RWPE2 (cell line): ENCODE results near the gene PLEKHG3.

Source experiments
- ATAC-seq: fragments of 200-7000 bp; cut with Tn5 transposase; 3 replicates; pipeline ENCODE4 v1.9.1; 2021; ENCODE audit warnings: low read depth
- DNase-seq: peaks from one replicate; pipeline ENCODE4 v3.0.0-alpha.2; 2020; ENCODE audit warnings: low spot score
- H3K27ac ChIP-seq: fragments of 450-650 bp; 2 replicates; pipeline ENCODE4 v1.5.1; 2017; ENCODE audit warnings: mild to moderate bottlenecking; ENCODE audit not compliant: poor library complexity, severe bottlenecking
- H3K27me3 ChIP-seq: fragments of 250-450 bp; sonication (Bioruptor Pico); 2 replicates; pipeline ENCODE4 v1.5.1; 2021; ENCODE audit warnings: mild to moderate bottlenecking, moderate library complexity; ENCODE audit not compliant: insufficient read depth, poor library complexity, severe bottlenecking
- H3K36me3 ChIP-seq: fragments of 250-450 bp; sonication (Bioruptor Pico); 2 replicates; pipeline ENCODE4 v1.5.1; 2020; ENCODE audit warnings: low read depth, mild to moderate bottlenecking, moderate library complexity
- H3K4me1 ChIP-seq: fragments of 250-450 bp; sonication (Bioruptor Pico); 2 replicates; pipeline ENCODE4 v1.5.1; 2021; ENCODE audit warnings: mild to moderate bottlenecking, moderate library complexity; ENCODE audit not compliant: insufficient read depth, poor library complexity, severe bottlenecking
- H3K4me3 ChIP-seq: fragments of 250-450 bp; sonication (Bioruptor Pico); 2 replicates; pipeline ENCODE4 v1.5.1; 2021; ENCODE audit warnings: mild to moderate bottlenecking, moderate library complexity; ENCODE audit not compliant: severe bottlenecking
- H3K9me3 ChIP-seq: fragments of 250-450 bp; sonication (Bioruptor Pico); 2 replicates; pipeline ENCODE4 v1.5.1; 2021; ENCODE audit warnings: mild to moderate bottlenecking, moderate library complexity; ENCODE audit not compliant: severe bottlenecking
- TF ChIP-seq, protein P1 (sequence below): fragments of 450-650 bp; IDR thresholded peaks from one replicate; pipeline ENCODE4 v1.5.1; 2017; ENCODE audit warnings: mild to moderate bottlenecking, moderate library complexity; ENCODE audit not compliant: poor library complexity, severe bottlenecking

The PLEKHG3 gene

DNA sequence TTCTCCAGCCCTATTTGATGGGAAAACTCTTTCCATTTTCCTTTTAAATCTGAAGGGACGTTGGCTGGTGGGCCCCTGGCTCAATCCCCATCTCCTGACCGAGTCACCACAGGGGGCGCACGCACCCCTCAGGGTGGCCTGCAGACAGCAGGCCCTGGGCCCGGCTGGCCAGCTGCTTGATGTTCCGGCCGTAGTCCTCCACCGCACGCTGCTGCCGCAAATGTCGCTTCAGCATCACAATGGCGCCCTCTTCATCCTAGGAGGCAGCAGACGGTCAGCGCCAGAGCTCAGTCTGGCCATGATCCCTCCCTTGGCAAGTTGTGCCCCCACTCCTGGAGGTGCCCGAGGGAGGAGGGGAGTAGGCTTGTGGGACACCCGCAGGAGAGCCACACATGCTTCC lies 70.0 kb downstream of the PLEKHG3 start:
- H3K9me3 ChIP-seq: no peaks in the 10 kb centered on the region
- no peaks in the 10 kb centered on the region for H3K4me1 ChIP-seq
- H3K4me3 ChIP-seq: no peak overlapping the region
- no peak overlapping the region for H3K27ac ChIP-seq
- H3K27me3 ChIP-seq: no peaks in the 10 kb centered on the region
- TF ChIP-seq, protein P1, sequence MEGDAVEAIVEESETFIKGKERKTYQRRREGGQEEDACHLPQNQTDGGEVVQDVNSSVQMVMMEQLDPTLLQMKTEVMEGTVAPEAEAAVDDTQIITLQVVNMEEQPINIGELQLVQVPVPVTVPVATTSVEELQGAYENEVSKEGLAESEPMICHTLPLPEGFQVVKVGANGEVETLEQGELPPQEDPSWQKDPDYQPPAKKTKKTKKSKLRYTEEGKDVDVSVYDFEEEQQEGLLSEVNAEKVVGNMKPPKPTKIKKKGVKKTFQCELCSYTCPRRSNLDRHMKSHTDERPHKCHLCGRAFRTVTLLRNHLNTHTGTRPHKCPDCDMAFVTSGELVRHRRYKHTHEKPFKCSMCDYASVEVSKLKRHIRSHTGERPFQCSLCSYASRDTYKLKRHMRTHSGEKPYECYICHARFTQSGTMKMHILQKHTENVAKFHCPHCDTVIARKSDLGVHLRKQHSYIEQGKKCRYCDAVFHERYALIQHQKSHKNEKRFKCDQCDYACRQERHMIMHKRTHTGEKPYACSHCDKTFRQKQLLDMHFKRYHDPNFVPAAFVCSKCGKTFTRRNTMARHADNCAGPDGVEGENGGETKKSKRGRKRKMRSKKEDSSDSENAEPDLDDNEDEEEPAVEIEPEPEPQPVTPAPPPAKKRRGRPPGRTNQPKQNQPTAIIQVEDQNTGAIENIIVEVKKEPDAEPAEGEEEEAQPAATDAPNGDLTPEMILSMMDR: no peak
- H3K36me3 ChIP-seq: no peaks in the 10 kb centered on the region
- ATAC-seq (no peak), DNase-seq (no peak)

DNA sequence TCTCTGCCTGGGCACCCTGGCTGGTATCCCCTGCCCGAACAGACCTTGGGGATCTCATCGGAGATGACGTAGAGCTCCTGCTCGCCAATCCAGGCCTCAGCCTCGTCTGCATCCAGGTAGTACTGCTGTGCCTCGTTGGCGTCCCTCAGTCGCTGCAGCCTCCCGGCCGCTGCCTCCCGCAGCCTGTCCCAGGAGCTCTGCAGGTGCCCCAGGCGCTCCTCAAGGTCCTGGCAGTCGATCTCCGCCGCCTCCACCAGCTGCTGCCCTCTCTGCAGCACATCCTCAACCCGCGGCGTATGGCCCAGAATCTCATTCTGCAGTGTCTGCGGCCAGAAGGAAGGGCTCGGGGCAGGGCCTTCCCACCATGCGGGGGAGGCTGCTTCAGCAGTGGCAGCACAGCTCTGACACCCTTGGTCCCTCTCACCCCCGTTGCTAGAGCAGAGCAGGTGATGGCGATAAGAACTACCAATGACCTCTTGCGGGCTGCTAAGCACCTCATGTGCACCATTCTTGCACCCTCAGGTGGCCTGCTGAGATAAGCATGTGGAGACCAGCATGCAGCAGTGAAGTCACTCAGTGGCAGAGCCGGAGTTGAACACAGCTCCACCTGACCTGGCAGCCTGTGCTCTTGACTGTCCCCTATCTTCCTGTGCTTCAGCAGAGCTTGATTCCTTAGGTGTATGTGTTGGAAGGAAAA lies 71.0 kb downstream of the PLEKHG3 start:
- Histone ChIP-seq H3K4me1 (no peaks in the 10 kb centered on the region), H3K36me3 (no peaks in the 10 kb centered on the region), H3K9me3 (no peaks in the 10 kb centered on the region), H3K27ac (no peak overlapping the region), H3K4me3 (no peak overlapping the region), H3K27me3 (no peaks in the 10 kb centered on the region)
- ATAC-seq (no peak), DNase-seq (peak; percentile 58)
- TF ChIP-seq, protein P1: no peak

DNA sequence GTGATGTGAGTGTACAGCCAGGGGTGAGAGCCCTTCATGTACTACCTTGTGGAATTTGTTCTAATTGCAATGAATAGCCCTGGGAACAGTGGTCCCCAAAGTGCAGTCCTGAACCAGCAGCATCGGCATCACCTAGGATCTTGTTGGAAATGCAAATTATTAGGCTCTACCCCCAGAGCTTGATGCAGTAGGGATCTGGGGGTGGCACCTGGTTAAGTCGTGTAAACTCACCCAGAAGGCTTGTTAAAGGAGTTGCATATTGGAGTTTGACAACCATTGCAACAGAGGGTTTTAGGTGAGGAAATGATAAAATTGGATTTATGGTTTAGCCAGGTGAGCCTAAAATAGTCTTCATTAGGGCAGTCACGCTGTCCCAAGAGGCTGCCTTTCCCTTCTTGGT lies 73.2 kb downstream of the PLEKHG3 start:
- ATAC-seq (no peak), DNase-seq (no peak)
- no peaks in the 10 kb centered on the region for H3K4me1 ChIP-seq
- TF ChIP-seq, protein P1: no peak
- no peaks in the 10 kb centered on the region for H3K27me3 ChIP-seq
- H3K27ac ChIP-seq: no peak overlapping the region
- no peaks in the 10 kb centered on the region for H3K36me3 ChIP-seq
- H3K9me3 ChIP-seq: no peaks in the 10 kb centered on the region
- no peak overlapping the region for H3K4me3 ChIP-seq

DNA sequence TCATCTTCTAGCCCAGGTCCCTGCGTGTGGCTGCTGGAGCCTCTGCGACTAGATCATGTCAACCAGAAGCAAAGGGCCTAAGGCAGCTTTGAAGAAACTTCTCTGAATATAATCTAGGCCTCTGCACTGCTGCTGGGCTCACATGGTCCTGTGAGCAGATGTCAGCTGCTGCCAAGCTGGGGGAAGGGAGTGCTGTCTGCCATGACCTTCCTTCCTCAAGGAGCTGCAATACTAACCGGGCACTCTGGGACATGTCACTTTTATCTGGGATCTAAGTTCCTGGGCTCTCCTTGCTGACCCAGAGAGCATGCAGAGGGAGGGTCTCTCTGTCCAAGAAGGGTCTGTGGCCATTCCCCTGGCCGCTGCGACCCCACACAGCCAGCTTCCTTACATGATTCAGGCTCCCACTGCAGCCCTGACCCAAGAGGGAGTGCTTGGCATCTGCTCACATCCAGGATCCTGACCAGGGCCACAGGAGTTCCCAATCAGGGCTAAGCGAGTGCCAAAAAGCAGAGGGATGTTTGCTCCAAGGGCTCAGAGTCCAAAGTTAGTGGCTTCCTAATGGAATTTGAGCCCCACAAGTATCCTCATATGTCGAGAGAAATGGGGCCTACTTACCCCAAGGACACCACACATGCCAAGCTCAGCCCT lies 74.0 kb downstream of the PLEKHG3 start:
- Histone ChIP-seq H3K27ac (no peak overlapping the region), H3K4me1 (no peaks in the 10 kb centered on the region), H3K4me3 (no peak overlapping the region), H3K27me3 (no peaks in the 10 kb centered on the region), H3K9me3 (no peaks in the 10 kb centered on the region), H3K36me3 (no peaks in the 10 kb centered on the region)
- ATAC-seq (no peak), DNase-seq (no peak)
- TF ChIP-seq, protein P1: no peak

DNA sequence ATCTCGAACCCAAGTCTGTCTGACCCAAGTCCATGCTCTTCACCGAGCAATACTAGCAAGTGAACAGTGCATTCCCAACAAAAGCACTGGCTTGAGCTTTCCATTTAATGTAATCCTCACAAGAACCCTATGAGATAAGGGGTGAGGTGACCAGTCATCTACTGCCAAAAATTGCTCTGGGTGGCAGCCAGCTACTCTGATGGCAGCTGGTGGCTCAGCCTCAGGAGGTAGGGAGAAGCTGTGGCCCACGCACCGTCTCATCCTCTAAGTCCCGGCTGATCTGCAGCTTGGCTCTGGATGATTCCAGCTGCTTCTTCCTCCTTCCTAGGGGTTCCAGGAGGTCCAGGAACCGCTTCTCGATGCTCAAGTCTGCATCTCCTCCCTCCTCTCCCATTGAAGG lies 75.2 kb downstream of the PLEKHG3 start:
- ATAC-seq (no peak), DNase-seq (no peak)
- Histone ChIP-seq H3K9me3 (no peaks in the 10 kb centered on the region), H3K4me3 (no peak overlapping the region), H3K27me3 (no peaks in the 10 kb centered on the region), H3K27ac (no peak overlapping the region), H3K4me1 (no peaks in the 10 kb centered on the region), H3K36me3 (no peaks in the 10 kb centered on the region)
- TF ChIP-seq, protein P1: no peak
